Amniotic epithelial cell (primary cell): Measurements from ENCODE around the gene ARFIP1.

Experiments
- DNase-seq: peaks from one replicate; pipeline ENCODE4 v3.0.0-alpha.2; 2010; ENCODE audit warnings: low read depth

The ARFIP1 gene

GRCh38 chr4:152898606-152899005, 118.9 kb downstream of the ARFIP1 start:
- DNase-seq = peak; percentile 15

- no peak for DNase-seq
Measured at GRCh38 chr4:152900395-152900794, 120.6 kb downstream of the ARFIP1 start.

DNA sequence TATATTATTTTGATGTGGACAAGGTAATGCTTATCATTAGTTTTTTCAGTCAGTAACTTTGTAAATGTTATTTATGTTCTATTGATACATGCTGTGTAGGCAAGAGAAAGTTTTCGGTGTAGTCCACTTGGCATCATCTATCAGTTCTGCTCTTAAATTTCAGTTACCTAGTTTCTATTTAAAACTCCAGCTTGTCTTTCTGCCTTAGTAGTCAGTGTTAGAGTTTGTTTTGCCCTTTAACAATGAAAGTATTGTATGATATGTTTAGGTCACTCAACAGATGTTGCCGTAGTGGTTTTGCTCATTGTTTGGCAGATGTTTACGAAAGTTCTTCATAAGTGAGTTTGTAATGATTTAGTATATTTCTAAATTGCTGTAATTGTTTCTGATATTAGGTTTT, 121.5 kb downstream of the ARFIP1 start:
- no peak for DNase-seq

DNA sequence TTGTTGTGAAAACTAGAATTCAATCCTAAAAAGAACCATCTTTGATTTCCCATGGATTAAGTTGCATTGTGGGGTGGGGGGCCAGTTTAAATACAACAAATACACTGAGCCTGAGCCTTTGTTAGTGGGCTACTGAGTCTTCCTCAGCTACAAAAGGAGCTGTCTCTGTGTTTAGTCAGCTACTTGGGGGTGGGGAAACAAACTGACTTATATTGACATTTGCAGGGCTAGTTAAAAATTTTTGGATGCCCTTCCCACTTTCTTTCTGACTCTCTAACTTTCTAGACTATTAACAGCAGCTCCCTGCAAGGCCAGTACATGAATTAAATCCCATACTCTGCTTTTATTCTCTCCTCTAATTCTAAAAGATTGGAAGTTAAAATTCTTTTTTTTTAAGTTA, 123.9 kb downstream of the ARFIP1 start:
- DNase-seq = no peak

GRCh38 chr4:152909901-152910300, 130.1 kb downstream of the ARFIP1 start:
- no peak for DNase-seq

GRCh38 chr4:152910521-152910920, 130.8 kb downstream of the ARFIP1 start:
- no peak for DNase-seq

GRCh38 chr4:152917543-152918395, 138.0 kb downstream of the ARFIP1 start:
- DNase-seq = no peak

- DNase-seq = no peak
Measured at GRCh38 chr4:152919826-152920225, 140.1 kb downstream of the ARFIP1 start.

DNA sequence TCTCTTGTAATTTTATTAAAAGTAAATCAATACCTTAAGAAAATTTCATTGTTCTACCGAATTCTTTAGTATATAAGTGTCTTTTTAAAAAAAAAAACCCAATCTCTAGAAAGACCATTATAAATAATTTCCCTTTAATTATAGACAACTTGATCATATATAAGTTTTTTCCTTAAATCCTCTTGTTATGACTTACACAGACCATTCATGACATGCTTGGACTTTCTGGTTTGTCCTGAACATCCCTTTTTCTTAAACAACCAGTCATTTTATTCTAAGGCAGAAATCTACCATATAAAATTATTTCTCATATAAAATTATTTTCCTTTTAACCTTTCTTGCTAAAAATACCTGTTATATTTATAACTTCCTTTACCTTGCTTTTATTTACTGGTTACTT, 141.0 kb downstream of the ARFIP1 start:
- peak; percentile 46 for DNase-seq

- DNase-seq = no peak
Measured at GRCh38 chr4:152921284-152921683, 141.5 kb downstream of the ARFIP1 start.

GRCh38 chr4:152925851-152926250, 146.1 kb downstream of the ARFIP1 start:
- DNase-seq = no peak

DNA sequence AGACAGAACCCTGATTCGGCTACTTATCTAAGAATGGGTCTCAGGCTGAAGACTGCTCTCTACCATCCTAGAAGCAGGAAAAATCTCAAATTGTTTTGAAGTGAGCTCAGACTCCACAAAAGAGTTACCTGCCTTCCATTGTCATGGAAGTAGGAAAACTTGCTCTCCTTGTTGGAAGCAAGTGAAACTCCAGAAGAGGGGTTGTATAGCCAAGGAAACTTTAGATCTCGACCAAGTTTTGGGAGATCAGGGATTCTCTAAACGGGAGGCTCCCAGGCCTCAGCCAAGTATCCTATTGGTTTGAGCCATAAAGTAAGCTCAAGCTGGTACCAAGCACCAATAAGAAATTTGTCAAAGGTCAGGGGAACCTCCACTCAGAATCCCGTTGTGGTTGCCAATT, 147.2 kb downstream of the ARFIP1 start:
- no peak for DNase-seq

GRCh38 chr4:152927737-152928136, 148.0 kb downstream of the ARFIP1 start:
- DNase-seq = no peak

DNA sequence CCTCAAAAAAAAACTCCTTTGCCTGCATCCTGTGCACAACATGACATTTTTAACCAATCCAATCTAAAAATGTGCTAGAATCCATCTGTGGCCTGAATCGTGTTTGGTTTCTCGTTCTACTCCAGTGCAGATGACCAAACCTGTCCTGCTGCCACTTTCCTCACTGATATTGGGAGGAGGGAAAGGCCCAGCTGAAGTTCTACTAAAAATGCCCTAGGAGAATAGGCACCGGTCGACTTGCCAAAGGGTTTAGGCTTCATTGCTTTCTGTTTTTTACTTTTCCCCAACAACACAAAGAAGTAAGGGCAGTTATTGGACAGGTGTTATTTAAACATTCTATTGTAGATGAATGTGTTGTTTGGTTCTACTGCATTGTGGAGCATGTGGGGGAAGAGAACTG, 148.5 kb downstream of the ARFIP1 start:
- no peak for DNase-seq

- DNase-seq = no peak
Measured at GRCh38 chr4:152929888-152930287, 150.1 kb downstream of the ARFIP1 start.

GRCh38 chr4:152935143-152935542, 155.4 kb downstream of the ARFIP1 start:
- no peak for DNase-seq

DNA sequence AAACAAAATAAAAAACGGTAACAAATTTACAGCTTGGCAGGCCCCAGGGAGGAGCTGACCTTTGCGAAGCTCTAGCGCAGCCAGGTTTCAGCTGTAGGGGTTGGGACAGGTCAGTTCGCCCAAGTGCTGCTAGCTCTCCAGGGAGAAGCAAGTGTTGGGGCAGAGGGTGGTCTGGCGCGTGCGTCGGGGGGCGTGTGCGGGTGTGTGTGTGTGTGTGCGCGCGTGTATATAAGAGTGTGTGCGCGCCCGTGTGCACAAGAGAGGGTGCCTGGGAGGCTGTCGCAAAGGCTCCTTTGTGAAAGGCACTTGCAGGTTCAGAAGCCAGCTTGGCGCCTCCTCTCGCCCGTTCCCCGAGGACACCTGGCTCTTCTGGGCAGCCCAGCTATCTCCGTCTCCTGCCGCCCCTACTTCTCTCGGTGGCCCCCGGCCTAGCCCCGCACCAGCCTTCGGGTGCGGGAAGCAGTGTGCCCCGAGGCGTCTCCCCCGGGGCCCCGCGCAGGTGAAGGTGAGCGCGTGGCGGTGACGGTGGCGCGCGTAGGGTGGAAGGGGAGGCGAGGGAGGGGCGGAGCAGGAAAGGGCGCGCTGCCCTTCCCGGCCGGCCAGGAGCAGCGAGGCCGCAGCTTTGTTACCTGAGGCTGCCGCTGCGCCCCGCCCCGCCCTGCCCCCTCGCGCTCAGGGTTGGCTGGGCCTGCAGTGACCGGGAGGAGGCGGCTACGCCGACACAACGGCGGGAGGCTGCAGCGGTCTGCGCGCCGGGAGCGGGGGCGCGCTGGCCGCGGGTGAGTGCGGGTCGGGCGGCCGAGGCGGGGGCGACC, 156.1 kb downstream of the ARFIP1 start, which contains the start of gene FHDC1:
TSS of gene FHDC1 (plus strand) at position 693 of the 815 bp plus-strand sequence. CDS start 6,735 bp downstream, outside the sequence.
- no peak for DNase-seq

DNA sequence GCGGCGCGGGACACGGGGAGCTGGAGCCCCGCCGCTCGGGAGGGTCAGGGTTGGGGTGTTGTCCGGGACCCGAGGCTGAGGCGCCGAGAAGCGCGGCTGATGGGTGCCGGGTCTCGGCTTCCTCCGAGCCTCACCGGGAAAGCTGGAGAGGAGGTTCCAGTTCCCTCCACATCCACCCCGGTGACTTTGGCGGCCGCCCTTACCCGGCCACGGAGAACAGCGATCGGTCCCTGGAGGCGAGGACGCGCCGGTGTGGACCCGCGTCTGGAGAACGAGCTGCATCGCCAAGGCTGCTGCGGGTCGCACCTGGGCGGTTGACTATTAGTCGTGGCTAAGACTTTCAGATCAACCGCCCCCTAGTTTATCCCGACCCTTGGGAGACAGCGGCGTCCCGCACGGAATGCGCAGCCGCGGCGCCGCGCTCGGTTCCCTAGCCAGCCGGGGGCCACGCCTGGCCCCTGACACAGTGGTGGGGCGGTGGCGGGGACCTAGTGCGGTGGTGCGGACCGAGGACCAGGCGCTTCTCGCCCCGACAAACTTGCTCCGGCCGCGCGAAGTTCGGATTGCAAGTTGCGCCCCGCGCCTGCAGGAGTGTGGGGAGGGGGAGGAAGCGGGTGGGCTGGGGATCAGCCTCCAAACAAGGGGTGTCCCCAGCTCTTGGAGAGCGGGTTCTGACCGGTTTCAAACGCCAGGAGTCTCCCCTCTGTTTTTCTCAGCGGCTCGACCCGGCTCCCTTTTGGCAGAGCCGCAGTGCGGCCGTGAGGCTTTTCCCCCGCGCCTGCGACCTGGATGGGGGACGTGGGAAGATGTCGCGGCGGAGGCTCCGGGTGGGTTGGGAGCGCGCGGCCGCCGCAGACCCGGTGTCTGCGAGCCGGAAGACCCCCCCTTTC, 156.9 kb downstream of the ARFIP1 start:
- no peak for DNase-seq

GRCh38 chr4:152937336-152938236, 157.8 kb downstream of the ARFIP1 start:
- peak; percentile 20 for DNase-seq

GRCh38 chr4:152938237-152938947, 158.6 kb downstream of the ARFIP1 start:
- DNase-seq = no peak
